HEK293 (cell line): Measurements from ENCODE around the gene ERAP2.

ENCODE experiments used
- CTCF ChIA-PET: fragments of 350-600 bp; formaldehyde crosslinking; extraction: SDS; loops from one replicate; lab custom pipeline; 2021; ENCODE audit warnings: antibody characterized with exemption; lab: Yijun Ruan, JAX
- POLR2A ChIA-PET: fragments of 300-600 bp; formaldehyde crosslinking; extraction: SDS; loops from one replicate; lab custom pipeline; 2020; ENCODE audit warnings: antibody characterized with exemption, inconsistent platforms; lab: Yijun Ruan, JAX
- H3K27ac ChIP-seq: fragments of 200-500 bp; sonication (Bioruptor generic); 2 replicates; pipeline ENCODE4 v1.5.1; 2014; ENCODE audit warnings: low read depth, low read length, control low read depth, inconsistent platforms; ENCODE audit errors: extremely low read depth
- H3K36me3 ChIP-seq, 2 experiments: fragments of 200-500 bp in 1 of 2; sonication (Bioruptor generic) in 1 of 2; 1 replicate in 1 of 2; 2 replicates in 1 of 2; pipeline ENCODE4 v1.5.1; 2014 to 2017; ENCODE audit warnings: inconsistent platforms in 2 of 2, low read length in 2 of 2; ENCODE audit not compliant: control insufficient read depth in 2 of 2, insufficient read depth in 1 of 2
- H3K4me1 ChIP-seq: fragments of 200-500 bp; sonication (Bioruptor generic); 2 replicates; pipeline ENCODE4 v1.5.1; 2014; ENCODE audit warnings: mild to moderate bottlenecking, low read length, inconsistent platforms; ENCODE audit not compliant: control insufficient read depth, insufficient read depth
- H3K4me3 ChIP-seq: 2 replicates; pipeline ENCODE4 v1.5.1; 2011; ENCODE audit warnings: low read depth, mild to moderate bottlenecking, control low read depth, low read length, moderate library complexity
- H3K9me3 ChIP-seq: fragments of 200-500 bp; sonication (Bioruptor generic); 2 replicates; pipeline ENCODE4 v1.5.1; 2014; ENCODE audit warnings: low read depth, low read length, inconsistent platforms; ENCODE audit not compliant: control insufficient read depth, insufficient read depth
- ATF2 ChIP-seq: fragments of 450-650 bp; formaldehyde crosslinking; IDR thresholded peaks from 2 replicates; pipeline ENCODE4 v1.5.1; 2016; ENCODE audit warnings: missing biosample characterization, missing genetic modification characterization, low read depth
- BCL11A ChIP-seq: fragments of 450-650 bp; formaldehyde crosslinking; IDR thresholded peaks from 2 replicates; pipeline ENCODE4 v1.5.1; 2016; ENCODE audit warnings: low read depth, missing biosample characterization, missing genetic modification characterization
- GFI1B ChIP-seq: fragments of 450-650 bp; formaldehyde crosslinking; IDR thresholded peaks from 2 replicates; pipeline ENCODE4 v1.5.1; 2016; ENCODE audit warnings: missing biosample characterization, missing genetic modification characterization
- KLF8 ChIP-seq: fragments of 450-650 bp; formaldehyde crosslinking; IDR thresholded peaks from 2 replicates; pipeline ENCODE4 v1.5.1; 2016; ENCODE audit warnings: missing biosample characterization, missing genetic modification characterization
- MZF1 ChIP-seq: fragments of 450-650 bp; formaldehyde crosslinking; IDR thresholded peaks from 2 replicates; pipeline ENCODE4 v1.5.1; 2017; ENCODE audit warnings: missing biosample characterization, missing genetic modification characterization, borderline replicate concordance
- OSR2 ChIP-seq: fragments of 450-650 bp; formaldehyde crosslinking; IDR thresholded peaks from 2 replicates; pipeline ENCODE4 v1.5.1; 2016; ENCODE audit warnings: missing biosample characterization, missing genetic modification characterization
- OVOL3 ChIP-seq: fragments of 450-650 bp; formaldehyde crosslinking; IDR thresholded peaks from 2 replicates; pipeline ENCODE4 v1.5.1; 2016; ENCODE audit warnings: missing biosample characterization, missing genetic modification characterization
- REST ChIP-seq: fragments of 450-650 bp; formaldehyde crosslinking; IDR thresholded peaks from 2 replicates; pipeline ENCODE4 v1.5.1; 2016; ENCODE audit warnings: missing biosample characterization, missing genetic modification characterization
- SP7 ChIP-seq: fragments of 450-650 bp; formaldehyde crosslinking; IDR thresholded peaks from 2 replicates; pipeline ENCODE4 v1.5.1; 2016; ENCODE audit warnings: missing biosample characterization, missing genetic modification characterization
- TCF7L2 ChIP-seq: IDR thresholded peaks from 2 replicates; pipeline ENCODE4 v1.6.1; 2011; ENCODE audit warnings: low read depth, mild to moderate bottlenecking, inconsistent platforms, low read length, moderate library complexity, borderline replicate concordance
- TRIM28 ChIP-seq: IDR thresholded peaks from 2 replicates; pipeline ENCODE4 v1.6.1; 2011; ENCODE audit warnings: low read length, control low read depth, borderline replicate concordance
- ZBTB21 ChIP-seq: fragments of 450-650 bp; formaldehyde crosslinking; IDR thresholded peaks from 2 replicates; pipeline ENCODE4 v1.5.1; 2017; ENCODE audit warnings: missing biosample characterization, missing genetic modification characterization
- ZFP3 ChIP-seq: fragments of 450-650 bp; formaldehyde crosslinking; IDR thresholded peaks from 2 replicates; pipeline ENCODE4 v1.5.1; 2016; ENCODE audit warnings: low read depth, missing biosample characterization, missing genetic modification characterization
- ZIC2 ChIP-seq: fragments of 450-650 bp; formaldehyde crosslinking; IDR thresholded peaks from 2 replicates; pipeline ENCODE4 v1.5.1; 2016; ENCODE audit warnings: missing biosample characterization, missing genetic modification characterization
- ZNF10 ChIP-seq: fragments of 450-650 bp; formaldehyde crosslinking; IDR thresholded peaks from 2 replicates; pipeline ENCODE4 v1.5.1; 2017; ENCODE audit warnings: missing biosample characterization, missing genetic modification characterization
- ZNF24 ChIP-seq: fragments of 450-650 bp; formaldehyde crosslinking; IDR thresholded peaks from 2 replicates; pipeline ENCODE4 v1.5.1; 2016; ENCODE audit warnings: missing biosample characterization, missing genetic modification characterization
- ZNF324 ChIP-seq: fragments of 450-650 bp; formaldehyde crosslinking; IDR thresholded peaks from 2 replicates; pipeline ENCODE4 v1.5.1; 2016; ENCODE audit warnings: missing biosample characterization, missing genetic modification characterization
- ZNF335 ChIP-seq: fragments of 450-650 bp; formaldehyde crosslinking; conservative IDR thresholded peaks from 2 replicates; pipeline ENCODE4 v1.5.1; 2016; ENCODE audit warnings: missing biosample characterization, missing genetic modification characterization
- ZNF501 ChIP-seq: fragments of 450-650 bp; formaldehyde crosslinking; IDR thresholded peaks from 2 replicates; pipeline ENCODE4 v1.5.1; 2016; ENCODE audit warnings: missing biosample characterization, missing genetic modification characterization
- ZNF521 ChIP-seq: fragments of 450-650 bp; formaldehyde crosslinking; IDR thresholded peaks from 2 replicates; pipeline ENCODE4 v1.5.1; 2017; ENCODE audit warnings: missing biosample characterization, mild to moderate bottlenecking, missing genetic modification characterization
- ZNF549 ChIP-seq: fragments of 450-650 bp; IDR thresholded peaks from 2 replicates; pipeline ENCODE4 v1.5.1; 2018; ENCODE audit warnings: missing biosample characterization, missing genetic modification characterization, mild to moderate bottlenecking, inconsistent platforms, moderate library complexity
- ZNF558 ChIP-seq: fragments of 450-650 bp; formaldehyde crosslinking; IDR thresholded peaks from 2 replicates; pipeline ENCODE4 v1.5.1; 2016; ENCODE audit warnings: missing biosample characterization, missing genetic modification characterization
- ZNF600 ChIP-seq: fragments of 450-650 bp; formaldehyde crosslinking; IDR thresholded peaks from 2 replicates; pipeline ENCODE4 v1.5.1; 2016; ENCODE audit warnings: missing biosample characterization, missing genetic modification characterization
- ZNF629 ChIP-seq: fragments of 450-650 bp; formaldehyde crosslinking; IDR thresholded peaks from 2 replicates; pipeline ENCODE4 v1.5.1; 2017; ENCODE audit warnings: missing biosample characterization, missing genetic modification characterization
- ZNF639 ChIP-seq: fragments of 450-650 bp; formaldehyde crosslinking; IDR thresholded peaks from 2 replicates; pipeline ENCODE4 v1.5.1; 2016; ENCODE audit warnings: missing biosample characterization, missing genetic modification characterization
- ZNF660 ChIP-seq: fragments of 450-650 bp; IDR thresholded peaks from 2 replicates; pipeline ENCODE4 v1.5.1; 2018; ENCODE audit warnings: missing biosample characterization, mild to moderate bottlenecking, missing genetic modification characterization
- ZNF664 ChIP-seq: fragments of 450-650 bp; formaldehyde crosslinking; IDR thresholded peaks from 2 replicates; pipeline ENCODE4 v1.5.1; 2016; ENCODE audit warnings: missing biosample characterization, missing genetic modification characterization
- ZXDB ChIP-seq: fragments of 450-650 bp; formaldehyde crosslinking; IDR thresholded peaks from 2 replicates; pipeline ENCODE4 v1.5.1; 2016; ENCODE audit warnings: missing biosample characterization, missing genetic modification characterization

Gene ERAP2

GRCh38 chr5:96962540-96962991 lies 86.3 kb downstream of the ERAP2 start:
- Histone ChIP-seq H3K4me3 (no peak overlapping the region), H3K36me3 (no peaks in the 10 kb centered on the region), H3K27ac (0 out of 2 replicates have a peak overlapping the region, but pooled peaks have one; percentile 39), H3K4me1 (peaks cover 20% of the 10 kb centered on the region), H3K9me3 (no peaks in the 10 kb centered on the region)
- ChIA-PET CTCF (interaction anchor here (0.9 to 1.4 kb wide), 2 partner anchors 35 to 626 kb away, joined by 3 to 4 read pairs; no protein-coding TSS in a partner anchor), POLR2A (interaction anchor here (1.4 kb wide), 1 partner anchor 27 kb away, joined by 3 read pairs; the partner anchor contains the start of gene LNPEP)
- no peak for TF ChIP-seq REST (tag by site-specific recombination)
- TF ChIP-seq ZNF324 (tag by site-specific recombination): no peak
- TF ChIP-seq ZBTB21 (tag by site-specific recombination): no peak
- TF ChIP-seq ZNF600: 0 out of 2 replicates have a peak, but pooled peaks have one; percentile 21
- no peak for TF ChIP-seq OVOL3 (tag by site-specific recombination)
- peak; percentile 38 for TF ChIP-seq ZNF335 (tag by site-specific recombination)

- H3K9me3 ChIP-seq: no peaks in the 10 kb centered on the region
- ChIA-PET CTCF (interaction anchor here (0.9 to 1.4 kb wide), 2 partner anchors 34 to 626 kb away, joined by 3 to 4 read pairs; no protein-coding TSS in a partner anchor), POLR2A (interaction anchor here (1.4 kb wide), 1 partner anchor 27 kb away, joined by 3 read pairs; the partner anchor contains the start of gene LNPEP)
- H3K27ac ChIP-seq: 0 out of 2 replicates have a peak overlapping the region, but pooled peaks have one; percentile 2
- no peak overlapping the region for H3K4me3 ChIP-seq
- H3K4me1 ChIP-seq: peaks cover 20% of the 10 kb centered on the region
- no peaks in the 10 kb centered on the region for H3K36me3 ChIP-seq
- TF ChIP-seq ZNF600: peak; percentile 71; the same call in 1 of the 2 replicates
- TF ChIP-seq ZNF629 (tag by site-specific recombination): peak; percentile 94
- TF ChIP-seq ZNF10 (tag by site-specific recombination): 0 out of 2 replicates have a peak, but pooled peaks have one; percentile 50
- no peak for TF ChIP-seq ZNF549 (tag by site-specific recombination)
- TF ChIP-seq MZF1 (tag by site-specific recombination): peak; percentile 59; the same call in 1 of the 2 replicates
- TF ChIP-seq GFI1B (tag by site-specific recombination): 0 out of 2 replicates have a peak, but pooled peaks have one; percentile 41
- peak; percentile 73; the same call in 1 of the 2 replicates for TF ChIP-seq ZNF501
- peak; percentile 74 for TF ChIP-seq SP7 (tag by site-specific recombination)
- peak; percentile 59; the same call in 1 of the 2 replicates for TF ChIP-seq ZNF558 (tag by site-specific recombination)
- peak; percentile 42; the same call in 1 of the 2 replicates for TF ChIP-seq ZNF639 (tag by site-specific recombination)
- TF ChIP-seq TCF7L2: no peak
- TF ChIP-seq ZFP3 (tag by site-specific recombination): no peak
- TF ChIP-seq ZXDB (tag by site-specific recombination): 0 out of 2 replicates have a peak, but pooled peaks have one; percentile 32
- TF ChIP-seq ZNF521 (tag by site-specific recombination): no peak
- peak; percentile 55; the same call in 1 of the 2 replicates for TF ChIP-seq ZIC2 (tag by site-specific recombination)
- peak; percentile 48; the same call in 1 of the 2 replicates for TF ChIP-seq ZNF24
- peak; percentile 47; the same call in 1 of the 2 replicates for TF ChIP-seq KLF8
- TF ChIP-seq OSR2: peak; percentile 67; the same call in 1 of the 2 replicates
- peak; percentile 77; the same call in 1 of the 2 replicates for TF ChIP-seq TRIM28
- TF ChIP-seq ZNF660 (tag by site-specific recombination): peak; percentile 84; the same call in 1 of the 2 replicates
- TF ChIP-seq BCL11A: 0 out of 2 replicates have a peak, but pooled peaks have one; percentile 56
- TF ChIP-seq ATF2: peak; percentile 85
- TF ChIP-seq ZNF664: no peak
Observed at GRCh38 chr5:96963267-96963666, 87.0 kb downstream of the ERAP2 start.
